Neural cell (in vitro differentiated cells): Measurements from ENCODE around the gene JPH2. TPM values are rescaled to one million over a fixed set of nuclear protein-coding genes. Genes with fewer than 3 reads are reported as not detected.

Experiments used
- H2AFZ ChIP-seq: fragments of 200-600, 300-800 bp; sonication (generic), shearing (Covaris generic); 2 replicates; pipeline ENCODE4 v1.6.0; 2014; ENCODE audit warnings: low read depth, mild to moderate bottlenecking, antibody characterized with exemption, low read length, moderate library complexity
- H3F3A ChIP-seq: fragments of 200-600 bp; shearing (Covaris generic); 2 replicates; pipeline ENCODE4 v1.6.1; 2016; ENCODE audit warnings: mild to moderate bottlenecking, moderate library complexity, mixed read lengths, antibody characterized with exemption, low read length; ENCODE audit not compliant: insufficient read depth, poor library complexity, severe bottlenecking
- H3K27ac ChIP-seq: fragments of 200-600, 300-800 bp; sonication (generic), shearing (Covaris generic); 2 replicates; pipeline ENCODE4 v1.5.1; 2014; ENCODE audit warnings: mild to moderate bottlenecking, low read length, moderate library complexity
- H3K27me3 ChIP-seq: fragments of 300-800, 200-600 bp; sonication (generic), shearing (Covaris generic); 2 replicates; pipeline ENCODE4 v1.6.0; 2014; ENCODE audit warnings: mild to moderate bottlenecking, low read depth, low read length, moderate library complexity; ENCODE audit not compliant: insufficient read depth
- H3K36me3 ChIP-seq: fragments of 300-800, 200-600 bp; sonication (generic), shearing (Covaris generic); 2 replicates; pipeline ENCODE4 v1.5.1; 2014; ENCODE audit warnings: mild to moderate bottlenecking, antibody characterized with exemption, low read length, moderate library complexity; ENCODE audit not compliant: insufficient read depth
- H3K4me2 ChIP-seq: fragments of 300-800, 200-600 bp; sonication (generic), shearing (Covaris generic); 2 replicates; pipeline ENCODE4 v1.6.0; 2014; ENCODE audit warnings: mild to moderate bottlenecking, low read length
- H3K4me3 ChIP-seq: fragments of 300-800, 200-600 bp; sonication (generic), shearing (Covaris generic); 2 replicates; pipeline ENCODE4 v1.5.1; 2014; ENCODE audit warnings: mild to moderate bottlenecking, low read length, moderate library complexity
- H3K79me2 ChIP-seq: fragments of 200-600 bp; shearing (Covaris generic); replicated peaks from 2 replicates; pipeline ENCODE4 v1.6.0; 2014; ENCODE audit warnings: mild to moderate bottlenecking, low read length, moderate library complexity; ENCODE audit not compliant: insufficient read depth
- H3K9ac ChIP-seq: fragments of 300-800, 200-600 bp; sonication (generic), shearing (Covaris generic); 2 replicates; pipeline ENCODE4 v1.6.1; 2016; ENCODE audit warnings: mild to moderate bottlenecking, low read length, mixed read lengths
- H3K9me2 ChIP-seq: fragments of 200-600 bp; shearing (Covaris generic); 2 replicates; pipeline ENCODE4 v1.6.1; 2016; ENCODE audit warnings: mild to moderate bottlenecking, low read length, mixed read lengths; ENCODE audit not compliant: insufficient read depth
- H3K9me3 ChIP-seq: fragments of 200-600, 300-800 bp; sonication (generic), shearing (Covaris generic); 2 replicates; pipeline ENCODE4 v1.6.1; 2016; ENCODE audit warnings: mild to moderate bottlenecking, mixed run types, low read length, moderate library complexity, mixed read lengths
- H4K20me1 ChIP-seq: fragments of 200-600 bp; shearing (Covaris generic); 2 replicates; pipeline ENCODE4 v1.6.1; 2016; ENCODE audit warnings: mild to moderate bottlenecking, mixed run types; ENCODE audit not compliant: insufficient read depth
- CTCF ChIP-seq: fragments of 450-650 bp; IDR thresholded peaks from 2 replicates; pipeline ENCODE4 v1.5.1; 2014; ENCODE audit warnings: antibody characterized with exemption, mild to moderate bottlenecking, moderate library complexity; ENCODE audit not compliant: poor library complexity, severe bottlenecking
- EP300 ChIP-seq: fragments of 450-650 bp; conservative IDR thresholded peaks from 2 replicates; pipeline ENCODE4 v1.6.1; 2014; ENCODE audit warnings: antibody characterized with exemption, mild to moderate bottlenecking, moderate library complexity; ENCODE audit not compliant: poor library complexity, severe bottlenecking
- EZH2 ChIP-seq: fragments of 200-600, 300-800 bp; shearing (Covaris generic), sonication (generic); IDR thresholded peaks from 2 replicates; pipeline ENCODE4 v1.6.1; 2014; ENCODE audit warnings: antibody characterized with exemption, low read length, borderline replicate concordance, mild to moderate bottlenecking; ENCODE audit not compliant: insufficient read depth, poor library complexity, severe bottlenecking
- MXI1 ChIP-seq: fragments of 450-650 bp; conservative IDR thresholded peaks from 2 replicates; pipeline ENCODE4 v1.6.1; 2014; ENCODE audit warnings: antibody characterized with exemption, mild to moderate bottlenecking; ENCODE audit not compliant: poor library complexity, severe bottlenecking
- POLR2AphosphoS5 ChIP-seq: IDR thresholded peaks from 2 replicates; pipeline ENCODE4 v1.6.1; 2012
- RAD21 ChIP-seq: fragments of 450-650 bp; conservative IDR thresholded peaks from 2 replicates; pipeline ENCODE4 v1.6.1; 2014; ENCODE audit warnings: antibody characterized with exemption, mild to moderate bottlenecking, moderate library complexity
- REST ChIP-seq: IDR thresholded peaks from 2 replicates; pipeline ENCODE4 v1.6.1; 2012; ENCODE audit warnings: borderline replicate concordance
- SMC3 ChIP-seq: fragments of 450-650 bp; conservative IDR thresholded peaks from 2 replicates; pipeline ENCODE4 v1.6.1; 2014; ENCODE audit warnings: antibody characterized with exemption, mild to moderate bottlenecking, moderate library complexity; ENCODE audit not compliant: poor library complexity
- TAF1 ChIP-seq: IDR thresholded peaks from 2 replicates; pipeline ENCODE4 v1.6.1; 2012; ENCODE audit warnings: low read depth
- polyA plus RNA-seq: library from polyadenylated mRNA; depleted of rRNA; stranded (reverse); fragments of >200 nt; gene quantifications from 2 replicates; pipeline ENCODE4 v1.2.3, GENCODE V29; 2014

JPH2 gene
- polyA plus RNA-seq, 1 donor from 2014 or later: not detected

GRCh38 chr20:44092551-44093248 lies 94.3 kb downstream of the JPH2 start:
- H2AFZ ChIP-seq: no peak overlapping the region
- no peak overlapping the region for H3K4me2 ChIP-seq

GRCh38 chr20:44091026-44091425 lies 96.0 kb downstream of the JPH2 start:
- no peak overlapping the region for H3K27ac ChIP-seq
- H3K36me3 ChIP-seq: no peaks in the 10 kb centered on the region
- no peaks in the 10 kb centered on the region for H4K20me1 ChIP-seq
- no peak overlapping the region for H3K4me2 ChIP-seq
- H3F3A ChIP-seq: no peaks in the 10 kb centered on the region
- no peak for TF ChIP-seq TAF1
- no peak for TF ChIP-seq POLR2AphosphoS5
- TF ChIP-seq REST: no peak
- TF ChIP-seq EP300: no peak
- no peak for TF ChIP-seq SMC3
- no peak for TF ChIP-seq EZH2
- TF ChIP-seq RAD21: no peak
- TF ChIP-seq MXI1: no peak
- H2AFZ ChIP-seq: no peak overlapping the region
- H3K9me2 ChIP-seq: no peaks in the 10 kb centered on the region
- no peak overlapping the region for H3K4me3 ChIP-seq
- H3K27me3 ChIP-seq: no peaks in the 10 kb centered on the region
- no peaks in the 10 kb centered on the region for H3K9me3 ChIP-seq
- no peak overlapping the region for H3K9ac ChIP-seq
- no peaks in the 10 kb centered on the region for H3K79me2 ChIP-seq

More at GRCh38 chr20:44092551-44093248, 94.3 kb downstream of the JPH2 start:
- TF ChIP-seq CTCF (peak; percentile 46), MXI1 (no peak), SMC3 (peak; percentile 37)
- Histone ChIP-seq H3K27me3 (no peaks in the 10 kb centered on the region), H3K9me3 (no peaks in the 10 kb centered on the region), H3K4me3 (no peak overlapping the region), H4K20me1 (no peaks in the 10 kb centered on the region), H3F3A (no peaks in the 10 kb centered on the region), H3K27ac (no peak overlapping the region), H3K79me2 (no peaks in the 10 kb centered on the region), H3K36me3 (no peaks in the 10 kb centered on the region), H3K9ac (no peak overlapping the region), H3K9me2 (no peaks in the 10 kb centered on the region)
